ENCODE data around the gene PAPOLB. TPM values are rescaled to one million over a fixed set of nuclear protein-coding genes. Genes with fewer than 3 reads are reported as not detected.
A peak's percentile ranks its signal among the peaks of the same experiment; 100 is the strongest.

PAPOLB gene
- total and polyA plus RNA-seq, 2 of the 4 experiments (the other 2 are of a cell fraction), result under 0.01 TPM; not detected in 1

GRCh38 chr7:4888161-4888560 is 26.3 kb upstream of the PAPOLB start:
- dilution Hi-C loops (cut with HindIII; ENCODE audit: low sequenced_read_pairs, unreplicated experiment), result no loop called here
- no peak overlapping the region for H3K23ac ChIP-seq (ENCODE audit: low read depth, low read length)
- no peak overlapping the region for H2BK15ac ChIP-seq (ENCODE audit: low read depth, low read length)
- H3K4me2 ChIP-seq (ENCODE audit: low read depth, low read length), result no peak overlapping the region
- H3K14ac ChIP-seq (replicated peaks; ENCODE audit: low read depth, low read length), result no peak overlapping the region
- no peaks in the 10 kb centered on the region for H4K20me1 ChIP-seq (ENCODE audit: insufficient read depth, low read length)
- no peaks in the 10 kb centered on the region; the same call in 1 of the 2 replicates for H3K27me3 ChIP-seq (ENCODE audit: control insufficient read depth, insufficient read depth, low read length)
- no peak overlapping the region for H4K8ac ChIP-seq (ENCODE audit: low read depth in 2 of 2, low read length in 2 of 2)
- CTCF ChIA-PET, result no interaction called here
- H3K9me1 ChIP-seq (ENCODE audit: insufficient read depth, low read length), result no peaks in the 10 kb centered on the region
- no peak overlapping the region for H4K5ac ChIP-seq (ENCODE audit: low read depth, low read length)
- no peak overlapping the region for H3K9ac ChIP-seq (ENCODE audit: low read depth, low read length)
- H3K56ac ChIP-seq (ENCODE audit: extremely low read depth, insufficient read depth, low read length), result 0 out of 2 replicates have a peak overlapping the region, but pooled peaks have one; percentile 1
- H2AK9ac ChIP-seq (replicated peaks; ENCODE audit: low read depth, low read length, poor library complexity), result no peak overlapping the region
- WGBS, 2 experiments (ENCODE audit: extremely low coverage in 2 of 2, insufficient read length in 1 of 2), result no CpG with 5 or more reads among the region's 3 CpGs
- H3K79me1 ChIP-seq (ENCODE audit: low read depth in 1 of 2, low read length in 2 of 2), result no peaks in the 10 kb centered on the region
- no peak overlapping the region for H2BK20ac ChIP-seq (ENCODE audit: low read depth, low read length)
- H2BK120ac ChIP-seq (ENCODE audit: low read depth, low read length), result no peak overlapping the region
- H2AFZ ChIP-seq (replicated peaks; ENCODE audit: low read length, poor library complexity), result no peak overlapping the region
- intact Hi-C loops (cut with micrococcal nuclease), result no loop called here
- BruUV-seq (replicated peaks), result no TSS peak
- no peak overlapping the region for H4K91ac ChIP-seq (ENCODE audit: insufficient read depth, low read depth, low read length)
- H3K4me3 ChIP-seq (ENCODE audit: insufficient read depth, low read depth, low read length), result no peak overlapping the region
- no peak overlapping the region for H3K18ac ChIP-seq (ENCODE audit: low read depth, low read length)
- TF ChIP-seq POLR2A (IDR thresholded peaks at IDR 0.05; ENCODE audit: low read depth, low read length), result no peak
- no peak for TF ChIP-seq USF2 (IDR thresholded peaks at IDR 0.05; ENCODE audit: low read depth, low read length)
- H3K9me3 ChIP-seq (ENCODE audit: control insufficient read depth, insufficient read depth, low read length), result no peaks in the 10 kb centered on the region
- no peak for ATAC-seq (ENCODE audit: low read depth)
- H2AK5ac ChIP-seq (ENCODE audit: low read depth, low read length), result no peak overlapping the region
- DNase-seq, result no peak
- H3K36me3 ChIP-seq (ENCODE audit: control insufficient read depth, insufficient read depth, low read length), result no peaks in the 10 kb centered on the region
- H3K27ac ChIP-seq (ENCODE audit: insufficient read depth, low read length), result no peak overlapping the region
- in situ Hi-C loops (cut with MboI; ENCODE audit: low sequenced_read_pairs), result no loop called here
- H3K4ac ChIP-seq (ENCODE audit: low read depth, low read length), result no peak overlapping the region
- POLR2A ChIA-PET (ENCODE audit: unreplicated experiment), result no interaction called here
- no peak overlapping the region for H2BK5ac ChIP-seq (ENCODE audit: low read depth, low read length, poor library complexity, severe bottlenecking)
- H3K4me1 ChIP-seq (ENCODE audit: control insufficient read depth, insufficient read depth, low read length), result no peaks in the 10 kb centered on the region
